PC-3 (cell line): Measurements from ENCODE around the gene BDH1.

Source experiments
- EZH2 ChIP-seq: fragments of 300-600 bp; sonication (generic); IDR thresholded peaks from one replicate; pipeline ENCODE4 v1.6.1; 2017; ENCODE audit warnings: antibody characterized with exemption, mild to moderate bottlenecking, low read length; ENCODE audit not compliant: unreplicated experiment
- EZH2phosphoT487 ChIP-seq: fragments of 300-600 bp; sonication (generic); IDR thresholded peaks from 2 replicates; pipeline ENCODE4 v1.6.1; 2018; ENCODE audit warnings: mild to moderate bottlenecking, antibody characterized with exemption, low read length, borderline replicate concordance
- TF ChIP-seq, protein P1 (sequence below): fragments of 300-600 bp; sonication (generic); conservative IDR thresholded peaks from 2 replicates; pipeline ENCODE4 v1.5.1; 2017; ENCODE audit warnings: antibody characterized with exemption, low read depth, mild to moderate bottlenecking, low read length

DNA sequence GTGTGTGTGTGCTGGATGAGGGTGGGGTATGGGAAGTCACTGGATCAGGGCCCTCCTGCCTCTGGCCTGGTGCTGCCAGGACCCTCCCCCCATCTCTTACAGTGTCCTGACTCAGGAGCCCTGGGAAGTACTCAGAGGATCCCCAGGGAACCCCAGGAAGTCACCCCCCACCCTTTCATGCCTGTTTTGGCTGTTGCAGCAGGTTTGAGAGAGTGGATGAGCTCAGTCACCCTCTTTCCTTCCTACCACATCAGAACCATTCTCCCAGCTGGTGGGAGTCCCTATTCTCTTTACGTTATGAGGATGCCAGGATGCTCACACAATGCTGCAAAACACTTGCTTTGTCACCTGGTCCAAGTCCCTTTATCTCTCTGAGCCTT is 59.0 kb downstream of the BDH1 start:
- TF ChIP-seq, protein P1, sequence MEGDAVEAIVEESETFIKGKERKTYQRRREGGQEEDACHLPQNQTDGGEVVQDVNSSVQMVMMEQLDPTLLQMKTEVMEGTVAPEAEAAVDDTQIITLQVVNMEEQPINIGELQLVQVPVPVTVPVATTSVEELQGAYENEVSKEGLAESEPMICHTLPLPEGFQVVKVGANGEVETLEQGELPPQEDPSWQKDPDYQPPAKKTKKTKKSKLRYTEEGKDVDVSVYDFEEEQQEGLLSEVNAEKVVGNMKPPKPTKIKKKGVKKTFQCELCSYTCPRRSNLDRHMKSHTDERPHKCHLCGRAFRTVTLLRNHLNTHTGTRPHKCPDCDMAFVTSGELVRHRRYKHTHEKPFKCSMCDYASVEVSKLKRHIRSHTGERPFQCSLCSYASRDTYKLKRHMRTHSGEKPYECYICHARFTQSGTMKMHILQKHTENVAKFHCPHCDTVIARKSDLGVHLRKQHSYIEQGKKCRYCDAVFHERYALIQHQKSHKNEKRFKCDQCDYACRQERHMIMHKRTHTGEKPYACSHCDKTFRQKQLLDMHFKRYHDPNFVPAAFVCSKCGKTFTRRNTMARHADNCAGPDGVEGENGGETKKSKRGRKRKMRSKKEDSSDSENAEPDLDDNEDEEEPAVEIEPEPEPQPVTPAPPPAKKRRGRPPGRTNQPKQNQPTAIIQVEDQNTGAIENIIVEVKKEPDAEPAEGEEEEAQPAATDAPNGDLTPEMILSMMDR = no peak
- TF ChIP-seq EZH2phosphoT487 (no peak), EZH2 (no peak)
